A673 (cell line): ENCODE results near the gene FAM229A. TPM values are rescaled to one million over a fixed set of nuclear protein-coding genes. Genes with fewer than 3 reads are reported as not detected.

Source experiments
- BruUV-seq: library from RNA; stranded (reverse); fragments of 400-500 nt; replicated peaks from 2 replicates; lab custom pipeline; 2021; lab: Mats Ljungman, UMichigan
- CTCF ChIA-PET: fragments of 300-600 bp; sonication (Branson Sonifier 250); formaldehyde crosslinking; loops from one replicate; lab custom pipeline; 2022; ENCODE audit warnings: antibody characterized with exemption; lab: Charles Lee
- POLR2A ChIA-PET: fragments of 300-600 bp; sonication (Branson Sonifier 250); formaldehyde crosslinking; loops from one replicate; lab custom pipeline; 2022; ENCODE audit warnings: antibody characterized with exemption; ENCODE audit not compliant: low non-redundant PET; lab: Charles Lee
- DNase-seq: peaks from one replicate; pipeline ENCODE4 v3.0.0-alpha.2; 2015; ENCODE audit warnings: low spot score
- H3K27ac ChIP-seq: fragments of 200-600 bp; sonication (generic); 2 replicates; pipeline ENCODE4 v1.5.1; 2016; ENCODE audit warnings: mixed run types, low read depth, mild to moderate bottlenecking, mixed read lengths, antibody characterized with exemption, low read length; ENCODE audit not compliant: poor library complexity, severe bottlenecking
- H3K27me3 ChIP-seq: fragments of 200-600 bp; sonication (generic); replicated peaks from 2 replicates; pipeline ENCODE4 v1.6.1; 2017; ENCODE audit warnings: mixed run types, low read depth, mild to moderate bottlenecking, mixed read lengths, antibody characterized with exemption, low read length; ENCODE audit not compliant: insufficient read depth, poor library complexity
- H3K36me3 ChIP-seq: fragments of 200-600 bp; sonication (generic); 2 replicates; pipeline ENCODE4 v1.6.1; 2016; ENCODE audit warnings: mixed run types, mild to moderate bottlenecking, mixed read lengths, antibody characterized with exemption, low read length; ENCODE audit not compliant: insufficient read depth, poor library complexity, severe bottlenecking
- H3K4me1 ChIP-seq: fragments of 200-600 bp; sonication (generic); 2 replicates; pipeline ENCODE4 v1.6.1; 2017; ENCODE audit warnings: mixed run types, mild to moderate bottlenecking, mixed read lengths, antibody characterized with exemption, low read length; ENCODE audit not compliant: insufficient read depth, poor library complexity, severe bottlenecking
- H3K4me3 ChIP-seq: fragments of 200-600 bp; sonication (generic); 2 replicates; pipeline ENCODE4 v1.5.1; 2016; ENCODE audit warnings: low read depth, mixed run types, mild to moderate bottlenecking, mixed read lengths, low read length; ENCODE audit not compliant: poor library complexity, severe bottlenecking
- H3K9me3 ChIP-seq: fragments of 200-600 bp; sonication (generic); 2 replicates; pipeline ENCODE4 v1.6.1; 2016; ENCODE audit warnings: mixed run types, low read depth, mild to moderate bottlenecking, mixed read lengths, antibody characterized with exemption, low read length; ENCODE audit not compliant: poor library complexity, severe bottlenecking
- EZH2 ChIP-seq: fragments of 200-600 bp; sonication (generic); IDR thresholded peaks from 2 replicates; pipeline ENCODE4 v1.6.1; 2017; ENCODE audit warnings: borderline replicate concordance, low read depth, mild to moderate bottlenecking, mixed read lengths, antibody characterized with exemption, low read length; ENCODE audit not compliant: poor library complexity, severe bottlenecking
- intact Hi-C: fragments of 100-400 bp; cut with micrococcal nuclease; formaldehyde crosslinking; loops from one replicate; pipeline ENCODE4 v1.10.0; 2022; ENCODE audit not compliant: unreplicated experiment
- total RNA-seq: library from RNA; stranded (reverse); gene quantifications from 2 replicates; pipeline ENCODE4 v1.2.3, GENCODE V29; 2021
- TF ChIP-seq, protein P1 (sequence below): fragments of 300-800, 200-600 bp; sonication (generic); conservative IDR thresholded peaks from 2 replicates; pipeline ENCODE4 v1.5.1; 2017; ENCODE audit warnings: low read depth, mild to moderate bottlenecking, antibody characterized with exemption, low read length, moderate library complexity, mixed read lengths

Gene FAM229A
- total RNA-seq, 1 experiment from 2014 or later: 4.7 TPM

- no TSS peak for BruUV-seq
- H3K27me3 ChIP-seq: no peaks in the 10 kb centered on the region
- POLR2A ChIA-PET: interaction anchor here (0.6 kb wide), 1 partner anchor 21 kb away, joined by 3 read pairs; no protein-coding TSS in a partner anchor
- CTCF ChIA-PET: interaction anchor here (1.0 kb wide), 1 partner anchor 116 kb away, joined by 4 read pairs; no protein-coding TSS in a partner anchor
- H3K9me3 ChIP-seq: no peaks in the 10 kb centered on the region
- H3K4me3 ChIP-seq: no peak overlapping the region
- peaks cover 77% of the 10 kb centered on the region for H3K36me3 ChIP-seq
- H3K4me1 ChIP-seq: peaks cover 3% of the 10 kb centered on the region
- peak overlapping the region; percentile 21 for H3K27ac ChIP-seq
- TF ChIP-seq, protein P1, sequence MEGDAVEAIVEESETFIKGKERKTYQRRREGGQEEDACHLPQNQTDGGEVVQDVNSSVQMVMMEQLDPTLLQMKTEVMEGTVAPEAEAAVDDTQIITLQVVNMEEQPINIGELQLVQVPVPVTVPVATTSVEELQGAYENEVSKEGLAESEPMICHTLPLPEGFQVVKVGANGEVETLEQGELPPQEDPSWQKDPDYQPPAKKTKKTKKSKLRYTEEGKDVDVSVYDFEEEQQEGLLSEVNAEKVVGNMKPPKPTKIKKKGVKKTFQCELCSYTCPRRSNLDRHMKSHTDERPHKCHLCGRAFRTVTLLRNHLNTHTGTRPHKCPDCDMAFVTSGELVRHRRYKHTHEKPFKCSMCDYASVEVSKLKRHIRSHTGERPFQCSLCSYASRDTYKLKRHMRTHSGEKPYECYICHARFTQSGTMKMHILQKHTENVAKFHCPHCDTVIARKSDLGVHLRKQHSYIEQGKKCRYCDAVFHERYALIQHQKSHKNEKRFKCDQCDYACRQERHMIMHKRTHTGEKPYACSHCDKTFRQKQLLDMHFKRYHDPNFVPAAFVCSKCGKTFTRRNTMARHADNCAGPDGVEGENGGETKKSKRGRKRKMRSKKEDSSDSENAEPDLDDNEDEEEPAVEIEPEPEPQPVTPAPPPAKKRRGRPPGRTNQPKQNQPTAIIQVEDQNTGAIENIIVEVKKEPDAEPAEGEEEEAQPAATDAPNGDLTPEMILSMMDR: no peak
- TF ChIP-seq EZH2: no peak
- intact Hi-C loops: loop anchor here (10.0 kb wide), 1 partner anchor 107 kb away; the partner anchor contains the start of genes EIF3I and TMEM234
- no peak for DNase-seq
Observed at GRCh38 chr1:32331549-32331948, 30.7 kb downstream of the FAM229A start.

- ChIA-PET CTCF (no interaction called here), POLR2A (interaction anchor here (0.6 kb wide), 2 partner anchors 22 to 115 kb away, joined by 3 read pairs; no protein-coding TSS in a partner anchor)
- DNase-seq: no peak
- Histone ChIP-seq H3K27me3 (no peaks in the 10 kb centered on the region), H3K36me3 (peaks cover 77% of the 10 kb centered on the region), H3K27ac (no peak overlapping the region), H3K4me3 (no peak overlapping the region), H3K4me1 (no peaks in the 10 kb centered on the region), H3K9me3 (no peaks in the 10 kb centered on the region)
- no peak for TF ChIP-seq EZH2
- TF ChIP-seq, protein P1: no peak
- BruUV-seq: no TSS peak
- intact Hi-C loops: loop anchor here (10.0 kb wide), 1 partner anchor 106 kb away; the partner anchor contains the start of genes EIF3I and TMEM234
Observed at GRCh38 chr1:32330558-32331151, 31.6 kb downstream of the FAM229A start.

GRCh38 chr1:32329931-32330466 is 32.3 kb downstream of the FAM229A start:
- no peak for TF ChIP-seq EZH2
- TF ChIP-seq, protein P1: no peak
- no TSS peak for BruUV-seq
- CTCF ChIA-PET: no interaction called here
- intact Hi-C loops: loop anchor here (10.0 kb wide), 1 partner anchor 105 kb away; the partner anchor contains the start of genes EIF3I and TMEM234
- no peaks in the 10 kb centered on the region for H3K27me3 ChIP-seq
- no peak overlapping the region for H3K4me3 ChIP-seq
- H3K9me3 ChIP-seq: no peaks in the 10 kb centered on the region
- no peaks in the 10 kb centered on the region for H3K4me1 ChIP-seq
- no peak for DNase-seq
- no peak overlapping the region for H3K27ac ChIP-seq
- peaks cover 83% of the 10 kb centered on the region for H3K36me3 ChIP-seq
- POLR2A ChIA-PET: interaction anchor here (0.6 kb wide), 1 partner anchor 115 kb away, joined by 3 read pairs; no protein-coding TSS in a partner anchor
